ENCODE results near the gene ADRA2C. TPM values are rescaled to one million over a fixed set of nuclear protein-coding genes. Genes with fewer than 3 reads are reported as not detected.

The ADRA2C gene
- total RNA-seq, 1 experiment from 2014 or later: 28.1 TPM

GRCh38 chr4:3760346-3760745, 5.8 kb upstream of the ADRA2C start:
- Histone ChIP-seq H2AFZ (ENCODE audit: low read depth, low read length, poor library complexity, severe bottlenecking) (no peak overlapping the region), H3K4me3 (replicated peaks in 1 of 2; ENCODE audit: low read depth in 1 of 2, low read length in 2 of 2) (no peak overlapping the region), H3K4me1 (ENCODE audit: control insufficient read depth in 1 of 2, insufficient read depth in 2 of 2, low read length in 2 of 2) (peaks cover 6 to 14% of the 10 kb centered on the region in 2 experiments; a peak in 2 of 4 replicates), H3K9ac (ENCODE audit: low read length) (no peak overlapping the region), H3K79me2 (ENCODE audit: insufficient read depth, low read length) (no peaks in the 10 kb centered on the region), H3K27me3 (ENCODE audit: insufficient read depth, low read length) (no peaks in the 10 kb centered on the region), H3K4me2 (ENCODE audit: low read length) (no peak overlapping the region), H3K36me3 (ENCODE audit: control insufficient read depth in 1 of 2, insufficient read depth in 2 of 2, low read length in 2 of 2) (no peaks in the 10 kb centered on the region), H3K9me2 (ENCODE audit: insufficient read depth) (no peaks in the 10 kb centered on the region), H3K9me3 (ENCODE audit: control insufficient read depth in 1 of 2, insufficient read depth in 1 of 2, low read depth in 1 of 2, low read length in 2 of 2) (no peaks in the 10 kb centered on the region), H3K27ac (ENCODE audit: low read depth, low read length) (no peak overlapping the region), H4K20me1 (ENCODE audit: insufficient read depth) (no peaks in the 10 kb centered on the region)
- intact Hi-C loops (cut with micrococcal nuclease): no loop called here
- ChIA-PET POLR2A (no interaction called here), RAD21 (ENCODE audit: low non-redundant PET in 1 of 2, low total read pairs in 2 of 2, uncharacterized antibody in 2 of 2, unreplicated experiment in 2 of 2) (no interaction called here), CTCF (no interaction called here)
- TF ChIP-seq ZBTB33 (IDR thresholded peaks at IDR 0.05; ENCODE audit: extremely low read depth, insufficient replicate concordance, low read length): no peak
- no peak for TF ChIP-seq MAX (IDR thresholded peaks at IDR 0.05)
- TF ChIP-seq SIN3A (IDR thresholded peaks at IDR 0.05; ENCODE audit: low read depth): no peak
- TF ChIP-seq ZNF274 (IDR thresholded peaks at IDR 0.05; ENCODE audit: low read depth, low read length): no peak
- TF ChIP-seq YY1 (IDR thresholded peaks at IDR 0.05; ENCODE audit: extremely low read depth, insufficient replicate concordance, low read depth, low read length): no peak
- no peak for TF ChIP-seq EZH2 (IDR thresholded peaks at IDR 0.05)
- no peak for TF ChIP-seq EZH2phosphoT487 (IDR thresholded peaks at IDR 0.05; ENCODE audit: borderline replicate concordance)
- no peak for TF ChIP-seq SP1 (IDR thresholded peaks at IDR 0.05; ENCODE audit: low read depth)
- no peak for TF ChIP-seq ELF1 (IDR thresholded peaks at IDR 0.05; ENCODE audit: borderline replicate concordance, low read depth)
- no peak for TF ChIP-seq POLR2AphosphoS5 (IDR thresholded peaks at IDR 0.05; ENCODE audit: low read depth, low read length)
- TF ChIP-seq EGR1 (IDR thresholded peaks at IDR 0.05; ENCODE audit: low read depth): no peak
- TF ChIP-seq FOSL1 (IDR thresholded peaks at IDR 0.05; ENCODE audit: low read depth): no peak
- TF ChIP-seq CBX3 (IDR thresholded peaks at IDR 0.05; ENCODE audit: low read depth): no peak
- TF ChIP-seq ATF3 (IDR thresholded peaks at IDR 0.05): no peak
- no peak for TF ChIP-seq CTCF (IDR thresholded peaks at IDR 0.05 in 2 of 3, conservative IDR thresholded peaks at IDR 0.05 in 1 of 3; ENCODE audit: borderline replicate concordance in 1 of 3, insufficient read depth in 1 of 3, low read depth in 2 of 3, low read length in 2 of 3)
- TF ChIP-seq RAD21 (IDR thresholded peaks at IDR 0.05; ENCODE audit: low read depth): no peak
- no peak for TF ChIP-seq POLR2A (IDR thresholded peaks at IDR 0.05; ENCODE audit: borderline replicate concordance, extremely low read depth, insufficient read depth, insufficient read length)
- no peak for TF ChIP-seq TCF7L2 (IDR thresholded peaks at IDR 0.05; ENCODE audit: borderline replicate concordance, extremely low read depth, insufficient read depth, insufficient read length)
- TF ChIP-seq ZFX (IDR thresholded peaks at IDR 0.05): no peak
- ATAC-seq (no peak), DNase-seq (ENCODE audit: low read depth, low spot score) (no peak)
- no TSS peak for BruUV-seq (replicated peaks)

All from HCT116 (cell line).